DMS79 treated with DMSO at 0.1 percent for 48 hours (cell line): ENCODE data around the gene NRXN2.
"Not testable (repeated sequence)": the region's sequence is repeated elsewhere in the genome, so short reads cannot be mapped to it uniquely, and the experiment has no call there.

ENCODE experiments used
- DNase-seq: peaks from one replicate; lab custom pipeline; 2025; lab: John Stamatoyannopoulos, UW

The NRXN2 gene

DNA sequence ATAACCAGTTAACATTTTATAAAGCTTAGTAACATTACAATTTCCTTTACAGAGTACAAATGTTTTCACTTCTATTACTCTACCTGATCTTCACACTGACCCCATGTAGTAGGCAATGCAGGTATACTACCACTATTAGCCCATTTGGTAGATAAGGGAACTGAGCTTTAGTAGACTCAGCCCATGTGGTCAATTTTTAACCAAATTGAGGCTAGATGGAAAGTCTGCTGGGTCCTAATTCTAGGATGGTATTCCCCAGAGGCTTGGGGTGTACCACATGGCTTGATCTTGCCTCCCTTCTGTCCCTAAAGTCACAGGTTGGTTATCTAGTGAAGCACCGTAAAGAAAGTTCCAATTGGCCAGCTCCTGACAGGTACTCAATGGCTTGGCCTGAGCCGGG lies 48.2 kb downstream of the NRXN2 start:
- DNase-seq: no peak

DNA sequence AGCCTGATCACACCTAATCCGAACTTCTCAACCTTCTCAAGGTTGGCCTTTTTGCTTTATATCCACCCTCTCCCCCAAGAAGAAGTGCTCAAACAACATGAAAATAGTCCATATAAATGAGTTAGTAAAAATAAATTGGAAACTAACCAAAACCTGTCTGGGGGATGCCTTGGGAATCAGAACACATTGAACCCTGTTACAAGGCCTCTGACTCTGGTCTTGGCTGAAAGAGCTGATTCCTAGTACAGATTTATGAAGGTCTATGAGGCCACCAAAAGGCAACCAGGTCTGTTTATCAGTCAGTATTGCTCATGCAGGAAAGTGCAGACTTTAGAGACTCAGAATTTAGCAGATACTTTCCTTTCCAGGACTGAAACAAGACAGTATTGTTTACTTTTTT lies 49.7 kb downstream of the NRXN2 start:
- DNase-seq: no peak

DNA sequence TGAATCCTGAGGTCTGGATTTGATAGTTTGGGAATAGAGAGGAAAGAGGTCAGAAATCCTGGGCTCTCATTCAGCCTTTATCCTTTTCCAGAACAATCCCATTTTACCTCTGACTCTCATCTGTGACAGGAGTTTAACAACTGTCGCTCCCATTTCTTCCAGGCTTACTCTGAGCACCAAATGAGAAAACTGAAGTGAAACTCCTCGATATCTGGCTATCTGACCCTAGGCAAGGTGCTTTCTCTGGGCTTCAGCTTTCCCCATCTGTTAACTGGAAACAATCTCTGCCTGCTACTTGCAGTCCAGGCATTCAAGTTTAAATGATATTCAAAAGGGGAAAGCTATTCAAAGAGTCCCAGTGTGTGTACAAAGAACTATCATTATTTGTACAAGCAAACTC lies 50.1 kb downstream of the NRXN2 start:
- no peak for DNase-seq

DNA sequence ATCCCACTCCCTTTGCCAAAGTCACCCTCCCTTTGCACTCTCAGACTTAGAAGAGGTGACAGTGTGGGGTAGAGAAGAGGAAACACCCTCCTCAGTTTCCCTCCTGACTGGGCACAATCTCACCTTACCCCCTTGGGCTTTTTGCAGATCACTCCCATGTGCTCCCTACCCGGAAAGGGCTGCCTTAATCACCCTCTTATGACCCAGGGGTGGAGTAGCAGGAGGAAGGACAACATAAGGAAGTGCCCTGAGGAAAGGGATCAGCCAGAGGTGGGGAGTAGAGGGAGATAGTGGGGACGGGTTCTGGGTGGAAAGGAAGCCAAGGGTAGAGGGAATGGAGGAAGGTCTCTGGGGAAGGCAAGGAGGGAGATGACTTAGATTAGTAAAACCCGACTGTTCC lies 52.0 kb downstream of the NRXN2 start:
- no peak for DNase-seq

DNA sequence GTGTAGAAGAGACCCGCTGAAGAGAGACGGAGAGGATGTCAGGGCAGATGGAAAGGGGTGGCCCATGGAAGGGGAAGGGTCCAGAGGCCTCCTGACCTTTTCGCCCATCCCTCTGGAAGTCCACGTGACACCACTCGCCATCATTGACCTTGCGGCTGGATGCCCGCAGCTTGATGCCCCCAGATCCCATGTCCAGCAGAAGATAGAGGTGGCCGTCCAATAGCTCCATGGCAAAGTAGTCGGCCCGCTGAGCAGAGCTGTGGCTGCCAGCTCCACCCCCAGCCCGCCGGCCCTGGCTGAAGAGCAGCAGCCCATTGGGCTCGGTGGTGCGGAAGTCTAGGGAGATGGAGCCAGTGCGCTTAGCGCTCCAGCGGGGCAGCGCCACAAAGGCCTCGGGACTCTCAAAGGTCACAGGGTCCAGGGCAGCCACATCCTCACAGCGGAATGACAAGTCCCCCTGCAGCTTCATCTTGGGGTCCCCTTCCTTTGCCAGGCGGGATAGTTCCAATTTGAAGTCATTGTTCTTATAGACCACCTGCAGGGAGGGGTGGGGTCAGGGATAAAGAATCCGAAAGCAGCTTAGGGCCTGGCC lies 55.7 kb downstream of the NRXN2 start:
- no peak for DNase-seq

DNA sequence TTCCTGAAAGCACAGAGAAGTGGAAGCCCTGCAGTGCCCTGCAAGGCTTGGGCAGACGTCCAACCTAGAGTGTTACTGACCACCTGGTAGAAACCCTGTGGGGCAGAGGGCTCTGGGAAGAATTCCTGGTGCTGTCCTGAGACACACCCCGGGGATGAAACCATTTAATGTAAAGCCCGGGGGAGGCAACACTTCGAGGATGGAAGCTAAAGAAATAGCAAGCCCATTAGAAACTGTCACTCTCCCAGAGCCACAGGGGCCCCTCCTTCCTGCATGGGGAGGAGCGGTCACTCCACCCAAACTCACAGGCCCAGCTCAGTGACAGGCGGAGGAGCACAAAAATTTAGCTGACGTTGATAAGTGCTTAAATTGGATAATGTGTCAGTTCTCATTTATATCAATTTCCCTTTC lies 57.6 kb downstream of the NRXN2 start:
- no peak for DNase-seq

DNA sequence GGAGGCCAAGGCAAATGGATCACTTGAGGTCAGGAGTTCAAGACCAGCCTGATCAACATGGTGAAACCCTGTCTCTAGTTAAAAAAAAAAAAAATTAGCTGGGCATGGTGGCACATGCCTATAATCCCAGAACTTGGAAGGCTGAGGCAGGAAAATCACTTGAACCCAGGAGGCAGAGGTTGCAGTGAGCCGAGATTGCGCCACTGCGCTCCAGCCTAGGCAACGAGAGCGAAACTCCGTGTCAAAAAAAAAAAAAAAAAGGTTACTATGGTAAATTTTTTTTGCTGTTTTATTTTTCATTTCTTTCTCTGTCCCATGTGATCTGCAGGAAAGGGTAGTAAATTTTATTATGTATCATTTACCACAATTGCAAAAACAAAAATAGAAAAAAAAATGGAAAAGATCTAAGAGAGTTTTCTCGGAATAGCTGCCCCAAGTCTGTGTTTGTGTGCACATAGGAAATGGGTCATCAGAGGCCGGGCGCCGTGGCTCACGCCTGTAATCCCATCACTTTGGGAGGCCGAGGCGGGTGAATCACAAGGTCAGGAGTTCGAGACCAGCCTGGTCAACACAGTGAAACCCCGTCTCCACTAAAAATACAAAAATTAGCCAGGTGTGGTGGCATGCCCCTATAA lies 58.6 kb downstream of the NRXN2 start:
- not testable (repeated sequence) for DNase-seq

DNA sequence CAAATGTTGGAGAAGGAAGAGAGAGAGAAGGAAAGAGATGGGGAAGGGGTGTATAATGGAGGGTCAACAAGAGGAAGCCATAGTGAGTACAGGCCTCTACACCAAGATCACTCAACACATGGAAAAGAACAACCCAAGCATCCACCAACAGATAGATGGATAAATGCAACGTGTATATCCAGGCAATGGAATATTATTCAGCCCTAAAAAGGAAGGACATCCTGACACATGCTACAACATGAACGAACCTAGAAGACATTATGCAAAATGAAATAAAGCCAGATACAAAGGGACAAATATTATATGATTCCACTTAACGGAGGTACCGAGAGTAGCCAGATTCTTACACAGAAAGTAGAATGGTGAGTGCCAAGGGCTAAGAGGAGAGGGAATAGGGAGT lies 59.3 kb downstream of the NRXN2 start:
- DNase-seq: no peak

DNA sequence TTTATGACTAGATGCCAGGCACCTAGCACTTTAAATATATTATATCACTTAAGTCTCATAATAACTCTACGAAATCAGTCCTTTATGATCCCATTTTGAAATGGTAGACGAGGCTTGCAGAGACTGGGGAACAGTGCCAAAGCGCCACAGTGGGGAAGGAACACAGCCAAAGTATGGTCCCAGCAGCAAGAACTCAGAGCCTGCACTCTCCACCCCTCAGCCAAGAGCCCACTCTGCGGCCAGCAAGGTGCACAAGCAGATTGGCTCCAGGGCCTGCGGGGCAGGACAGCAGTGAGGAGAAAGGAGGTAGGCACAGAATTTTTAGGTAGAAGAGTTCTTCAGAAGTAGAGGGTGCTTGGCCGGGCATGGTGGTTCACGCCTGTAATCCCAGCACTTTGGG lies 61.4 kb downstream of the NRXN2 start:
- DNase-seq: no peak

DNA sequence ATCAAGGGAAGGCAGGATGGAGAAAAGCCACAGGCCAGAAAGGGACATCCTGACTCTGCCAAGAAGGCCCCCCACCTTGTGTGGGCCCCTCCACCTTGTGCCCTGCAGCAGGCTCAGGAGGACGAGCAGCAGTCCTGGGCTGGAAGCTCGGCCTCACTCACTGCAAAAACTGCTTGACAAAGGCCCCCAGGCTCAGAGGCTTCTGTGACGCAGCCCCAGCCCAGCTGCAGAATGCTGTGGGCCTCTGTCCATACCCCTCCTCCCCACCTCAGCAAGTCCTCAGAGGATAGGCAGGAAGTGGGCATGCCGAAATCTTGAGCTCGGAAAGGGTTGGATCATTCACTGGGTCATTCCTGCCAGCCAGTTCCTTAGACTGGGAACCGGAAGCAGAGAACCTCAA lies 61.9 kb downstream of the NRXN2 start:
- DNase-seq: no peak

DNA sequence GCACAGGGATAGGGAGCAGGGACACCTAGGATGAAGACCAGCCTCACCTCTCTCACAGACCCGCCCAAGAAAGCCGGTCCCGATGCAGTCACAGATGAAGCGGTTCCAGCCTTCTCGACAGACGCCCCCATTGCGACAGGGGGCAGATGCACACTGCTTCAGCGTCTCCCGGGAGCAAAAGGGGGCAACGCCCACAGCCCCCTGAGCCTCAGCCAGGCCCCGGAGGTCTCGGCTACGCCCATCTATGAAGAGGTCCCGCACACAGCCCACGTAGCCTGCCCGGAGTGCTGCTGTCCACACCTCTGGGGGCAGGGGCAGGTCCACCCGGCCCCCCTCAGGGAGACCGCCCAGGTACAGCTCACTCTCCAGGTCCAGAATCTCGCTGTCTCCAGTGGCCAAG lies 62.3 kb downstream of the NRXN2 start:
- no peak for DNase-seq

DNA sequence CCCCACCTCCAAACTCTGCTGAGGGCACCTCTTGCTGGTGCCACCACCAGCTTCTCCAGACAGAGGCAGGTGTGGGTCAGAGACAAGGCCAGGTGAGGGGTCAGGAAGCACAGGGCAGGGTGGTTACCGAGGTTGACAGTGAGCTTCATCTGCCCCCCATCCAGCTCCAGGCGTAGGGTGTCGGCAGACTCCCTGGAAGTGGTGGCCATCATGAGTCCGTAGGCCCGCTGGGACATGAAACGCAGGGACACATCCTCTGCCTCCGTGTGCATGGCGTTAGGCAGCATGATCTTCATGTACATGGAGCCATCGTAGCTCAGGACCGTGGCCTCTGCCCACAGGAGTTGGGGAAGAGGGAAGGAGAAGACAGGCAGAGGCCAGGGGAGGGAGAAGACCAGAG lies 62.8 kb downstream of the NRXN2 start:
- DNase-seq: no peak

DNA sequence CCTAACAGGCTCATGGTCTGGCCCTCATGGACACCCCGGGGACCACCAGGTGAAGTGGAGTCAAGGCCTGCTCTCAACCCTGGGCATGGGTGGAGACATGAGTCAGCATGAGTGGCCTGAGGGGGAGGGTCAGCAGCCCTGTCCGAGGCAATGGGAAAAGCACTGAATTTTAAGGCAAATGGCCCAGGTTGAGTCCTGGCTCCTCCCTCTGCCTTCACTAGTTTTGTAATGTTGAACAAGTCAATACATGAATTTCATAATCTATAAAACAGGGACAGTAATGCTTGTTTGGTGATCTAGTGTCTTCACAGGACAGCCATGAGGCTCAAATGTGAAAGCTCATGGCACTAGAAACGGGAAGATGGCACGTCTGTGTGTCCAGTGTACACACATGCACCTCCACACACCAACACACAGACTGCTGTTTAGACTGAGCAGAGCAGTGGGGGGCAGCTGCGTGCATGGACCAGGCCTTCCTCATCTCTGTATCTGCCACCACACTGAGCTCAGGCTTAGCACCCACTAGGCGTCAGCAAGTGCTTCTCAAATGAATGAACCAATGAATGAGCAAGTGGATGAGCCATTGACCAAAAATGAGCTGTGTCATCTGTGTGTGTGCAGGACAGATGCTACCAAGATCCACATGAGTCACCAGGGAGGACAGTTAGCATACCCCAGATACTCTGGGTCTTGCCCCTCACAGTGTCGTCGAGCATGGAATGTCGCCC lies 63.4 kb downstream of the NRXN2 start:
- DNase-seq: no peak

DNA sequence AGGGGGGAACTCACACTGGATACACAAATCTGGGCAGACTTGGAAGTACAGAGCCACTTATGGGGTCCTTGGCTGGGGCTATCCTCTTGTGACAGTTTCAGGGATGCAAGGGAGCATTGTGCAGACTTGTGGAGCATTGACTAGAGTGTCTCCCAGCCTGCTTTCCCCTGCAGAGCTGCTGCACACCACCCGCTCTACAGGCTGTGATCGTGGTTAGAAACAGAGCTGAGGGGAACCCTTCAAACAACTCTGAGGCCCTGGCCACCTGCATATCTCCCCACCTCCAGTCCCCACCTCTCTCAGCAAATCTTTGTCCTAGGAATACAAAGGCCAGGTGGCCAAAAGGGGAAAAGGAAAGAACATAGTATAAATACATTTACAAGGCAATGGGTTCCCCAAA lies 64.7 kb downstream of the NRXN2 start:
- no peak for DNase-seq

DNA sequence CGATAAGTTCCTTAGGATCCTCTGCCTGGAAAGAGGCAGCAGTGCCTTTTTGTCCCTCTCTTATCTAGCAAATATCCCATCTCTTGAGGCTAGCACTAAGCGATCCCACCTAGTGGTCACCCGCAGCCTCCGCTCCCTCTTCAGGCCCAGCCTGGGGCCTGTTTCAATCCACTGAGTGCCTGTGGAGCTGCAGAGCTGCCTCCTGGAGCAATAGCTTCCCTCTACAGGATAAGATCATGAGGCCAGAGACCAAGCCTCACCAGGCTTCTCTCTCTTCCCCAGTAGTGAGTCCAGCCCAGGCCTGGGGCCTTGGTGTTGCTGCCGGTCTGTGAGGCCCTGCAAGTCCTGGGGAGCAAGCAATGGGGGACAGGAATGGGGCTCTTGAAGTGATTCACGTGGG lies 66.1 kb downstream of the NRXN2 start:
- no peak for DNase-seq

DNA sequence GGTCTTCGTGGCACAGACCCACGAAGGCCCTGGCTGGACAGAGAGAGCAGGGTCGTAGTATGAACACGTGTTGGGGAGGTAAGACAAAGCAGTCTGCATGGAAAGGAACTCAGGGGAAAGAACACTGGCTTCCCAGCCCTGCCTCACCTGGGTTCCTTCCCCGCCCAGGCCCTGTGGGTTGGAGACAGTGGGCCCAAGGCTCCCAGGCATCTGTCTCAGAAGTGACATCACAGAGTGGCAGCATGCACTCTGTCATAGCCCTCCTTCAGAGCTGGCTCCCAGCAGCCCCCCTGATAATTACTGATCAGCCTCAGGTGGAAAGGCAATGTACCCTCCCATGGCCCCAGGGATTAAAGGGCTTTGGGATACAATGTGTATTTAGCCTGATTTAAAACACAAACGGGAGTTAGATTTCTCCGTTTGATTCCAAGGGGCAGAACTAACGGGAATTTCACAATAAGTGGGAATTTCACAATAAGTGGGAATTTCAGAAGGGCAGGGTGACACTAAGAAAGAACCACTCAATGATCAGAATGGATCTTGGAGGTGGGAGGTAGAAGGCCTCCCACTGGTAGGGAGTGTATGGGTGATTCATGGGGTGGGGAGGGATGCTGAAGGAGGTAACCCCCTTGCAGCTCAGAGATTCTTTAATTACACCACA lies 66.9 kb downstream of the NRXN2 start:
- no peak for DNase-seq

DNA sequence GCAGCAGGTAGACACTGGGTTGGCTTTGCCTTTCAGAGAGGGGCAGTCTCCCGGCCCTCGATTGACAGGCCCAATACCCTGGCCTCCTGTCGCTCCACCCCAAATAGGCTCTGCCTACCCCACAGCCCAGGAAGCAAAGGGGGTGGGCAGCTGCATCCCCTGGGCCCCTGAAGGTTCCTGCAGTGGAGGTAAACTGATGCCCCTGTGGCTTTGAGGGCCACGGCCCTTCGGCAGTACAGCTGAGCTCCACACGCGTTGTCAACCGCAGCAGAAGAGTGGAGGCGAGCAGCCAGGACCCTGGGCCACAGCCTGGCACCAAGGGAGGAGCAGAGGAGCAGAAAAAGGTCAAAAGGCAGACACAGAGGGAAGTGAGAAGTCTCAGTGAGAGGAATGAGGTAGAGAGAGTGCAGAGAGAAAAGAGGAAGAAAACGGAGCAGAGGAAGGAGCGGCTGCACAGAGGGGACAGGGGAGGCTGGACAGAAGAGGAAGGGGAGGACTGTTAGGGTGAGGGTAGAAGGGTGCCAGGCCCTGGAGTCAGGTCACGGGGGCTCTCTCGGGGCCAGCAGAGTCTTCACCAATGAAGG lies 67.9 kb downstream of the NRXN2 start:
- DNase-seq: no peak

DNA sequence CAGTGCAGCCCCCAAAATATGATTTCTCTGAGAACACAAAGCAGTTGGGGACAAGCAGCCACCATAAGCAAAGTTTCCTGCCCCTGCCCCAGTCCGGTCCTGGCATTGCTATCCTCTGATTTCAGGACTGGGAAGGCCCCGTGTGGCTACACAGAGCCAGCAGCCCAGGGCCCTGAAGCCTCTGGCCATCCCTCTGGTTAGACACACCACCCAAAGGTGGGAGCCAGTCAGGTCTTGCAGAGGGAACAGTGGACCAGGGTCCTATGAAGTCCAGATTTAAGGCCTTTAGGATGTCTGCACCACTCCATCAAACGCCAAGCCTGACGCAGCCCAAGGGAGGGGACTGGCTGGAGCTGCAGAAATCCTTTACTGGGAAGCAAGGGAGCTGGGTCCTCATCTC lies 68.6 kb downstream of the NRXN2 start:
- no peak for DNase-seq

DNA sequence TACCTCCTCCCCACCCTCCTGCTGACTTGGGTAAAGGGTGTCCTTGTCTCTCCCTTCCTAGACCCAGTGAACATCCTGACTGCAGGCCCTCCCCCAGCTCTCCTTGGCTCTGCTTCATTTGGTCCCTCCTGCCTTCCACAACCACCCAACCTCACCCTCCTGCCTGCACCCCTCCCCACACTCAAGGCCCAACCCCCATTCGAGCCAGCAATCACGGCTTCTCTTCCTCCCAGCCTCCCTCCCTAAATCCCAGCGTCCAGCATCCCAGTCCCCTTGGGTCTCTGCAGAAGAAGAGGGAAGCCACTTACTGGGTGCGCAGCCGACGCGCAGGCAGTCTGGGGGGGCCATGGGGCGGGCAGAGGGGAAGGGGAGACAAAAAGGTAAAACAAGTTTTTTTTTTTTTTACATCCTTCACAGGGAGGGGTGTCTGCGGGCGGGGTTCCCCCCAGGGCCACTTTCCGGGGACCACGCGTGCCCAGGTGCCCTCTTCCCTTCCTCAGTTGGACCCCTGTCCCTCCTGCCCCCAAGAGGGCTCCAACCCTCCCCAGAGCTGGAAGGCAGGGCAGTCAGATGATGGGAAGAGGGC lies 69.5 kb downstream of the NRXN2 start:
- DNase-seq: no peak

DNA sequence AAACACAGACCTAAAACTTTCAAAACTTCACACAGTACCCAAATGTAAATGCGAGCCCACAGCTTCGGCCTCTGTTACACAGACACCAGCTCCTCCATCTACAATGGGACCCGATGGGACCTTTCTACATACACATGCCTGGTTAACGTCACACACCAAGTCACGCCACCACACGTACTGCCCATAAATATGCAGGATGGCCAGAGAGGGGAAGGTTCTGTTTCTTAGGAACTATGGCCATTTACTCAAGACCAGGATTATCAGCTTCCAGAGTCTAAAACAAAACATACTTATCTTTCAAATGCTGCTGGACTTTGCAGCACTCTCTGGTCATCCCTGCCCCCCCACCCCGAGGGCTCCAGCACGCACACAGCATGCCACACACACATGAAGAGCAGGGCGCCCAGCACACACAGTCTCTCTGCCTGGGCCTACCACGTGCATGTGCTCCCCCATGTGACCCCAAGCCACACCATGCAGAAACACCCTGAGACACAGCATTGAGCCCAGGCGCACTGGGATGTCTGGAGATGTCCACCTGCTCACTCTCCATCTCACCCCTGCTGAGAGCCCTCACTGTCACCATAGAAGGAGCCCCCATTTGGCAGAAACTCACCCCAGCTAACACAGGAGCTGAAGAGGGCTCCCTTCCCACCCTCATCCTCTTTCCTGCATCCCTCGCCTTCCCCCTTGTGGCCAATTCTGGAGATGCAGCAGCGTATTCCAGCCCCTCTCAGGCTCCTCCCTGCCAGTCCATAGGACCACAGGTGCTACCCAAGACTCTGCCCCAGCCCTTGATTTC lies 70.2 kb downstream of the NRXN2 start:
- DNase-seq: peak; percentile 67

DNA sequence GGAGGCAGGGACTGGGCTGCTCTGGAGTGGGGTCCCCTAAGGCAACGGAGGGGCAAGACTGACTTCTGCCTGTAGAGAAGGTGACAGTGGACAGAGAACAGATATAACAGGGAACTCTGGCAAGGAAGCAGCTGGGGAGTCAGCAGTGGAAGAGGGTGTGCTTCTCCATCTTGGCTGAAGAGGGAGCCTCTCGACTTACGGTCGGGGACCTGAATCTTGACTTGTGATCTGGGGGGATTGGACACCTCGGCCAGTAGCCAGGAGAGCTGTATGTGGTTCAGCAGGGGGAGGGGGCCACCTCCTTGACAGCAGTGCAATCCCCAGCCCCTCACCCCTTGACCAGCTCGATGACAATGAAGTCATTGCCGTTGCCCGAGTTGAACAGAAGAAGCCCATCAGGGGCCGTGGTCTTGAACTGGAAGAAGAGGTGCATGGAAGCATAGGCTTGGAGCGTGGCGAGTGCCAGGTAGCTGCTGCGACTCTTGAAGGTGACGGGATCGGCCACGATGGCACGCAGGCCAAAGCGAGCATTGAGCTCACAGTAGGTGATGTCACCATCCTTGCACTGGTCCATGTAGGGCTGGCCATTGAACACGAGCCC lies 72.0 kb downstream of the NRXN2 start:
- DNase-seq: no peak
